Naive thymus-derived CD8-positive, alpha-beta T cell (primary cell): ENCODE data around the gene NOS1AP. TPM values are rescaled to one million over a fixed set of nuclear protein-coding genes. Genes with fewer than 3 reads are reported as not detected.

Experiments
- ATAC-seq, 2 donors: fragments of 150-1000 bp; cut with Tn5 transposase in 1 of 2; sonication (Bioruptor Pico), chemical (Tn5 transposase) in 1 of 2; 1 replicate in 1 of 2; 2 replicates in 1 of 2; pipeline ENCODE4 v1.10.0; 2021; ENCODE audit warnings: mild to moderate bottlenecking in 2 of 2, moderate library complexity in 2 of 2
- POLR2A ChIA-PET: fragments of 350-600 bp; sonication (Branson Sonifier 250); formaldehyde crosslinking; loops from one replicate; lab custom pipeline; 2021; ENCODE audit warnings: antibody characterized with exemption; lab: Charles Lee
- DNase-seq, 10 donors: peaks; one replicate each; pipeline versions ENCODE4 v3.0.0 to v3.0.0-alpha.2; 2020 to 2022
- H3K27ac Mint-ChIP-seq, 10 donors: one replicate each; pipeline ENCODE4 v1.8.0; 2020 to 2022; ENCODE audit warnings: mild to moderate bottlenecking in 10 of 10, mixed read lengths in 10 of 10, moderate library complexity in 4 of 10, inconsistent platforms in 1 of 10
- H3K27me3 Mint-ChIP-seq, 5 donors: one replicate each; pipeline ENCODE4 v1.8.0; 2021 to 2022; ENCODE audit warnings: mixed read lengths in 5 of 5
- H3K36me3 Mint-ChIP-seq, 3 donors: one replicate each; pipeline ENCODE4 v1.8.0; 2020 to 2022; ENCODE audit warnings: mixed read lengths in 3 of 3, mild to moderate bottlenecking in 2 of 3, inconsistent platforms in 1 of 3
- H3K4me1 Mint-ChIP-seq, 4 donors: one replicate each; pipeline ENCODE4 v1.8.0; 2021 to 2022; ENCODE audit warnings: mixed read lengths in 4 of 4
- H3K4me3 Mint-ChIP-seq, 10 donors: one replicate each; pipeline ENCODE4 v1.8.0; 2020 to 2022; ENCODE audit warnings: mild to moderate bottlenecking in 10 of 10, mixed read lengths in 10 of 10, moderate library complexity in 6 of 10, inconsistent platforms in 1 of 10
- H3K9me3 Mint-ChIP-seq, 9 donors: one replicate each; pipeline ENCODE4 v1.8.0; 2020 to 2022; ENCODE audit warnings: mixed read lengths in 9 of 9, mild to moderate bottlenecking in 3 of 9, inconsistent platforms in 1 of 9, moderate library complexity in 1 of 9
- polyA plus RNA-seq, 3 donors: library from polyadenylated mRNA; unstranded; fragments of 300-500 nt; fragmentation: Illumina TruSeq; gene quantifications; one replicate each; pipeline ENCODE4 v1.2.3, GENCODE V29; 2021
- total RNA-seq, 8 experiments: library from RNA in 2 of 8; stranded (reverse) in 2 of 8; gene quantifications; one replicate each; pipeline ENCODE4 v1.2.3 and lab custom pipeline; 2021 to 2026

Gene NOS1AP
- total and polyA plus RNA-seq, 5 experiments from 2014 or later: not detected

GRCh38 chr1:162093095-162093494 lies 23.6 kb downstream of the NOS1AP start:
- Mint-ChIP-seq H3K4me1 (no peaks in the 10 kb centered on the region), H3K4me3 (no peak overlapping the region), H3K27ac (no peak overlapping the region), H3K9me3 (peaks cover 0 to 9% (median 0%) of the 10 kb centered on the region in 9 donors), H3K36me3 (peaks cover 0 to 4% (median 0%) of the 10 kb centered on the region in 3 donors), H3K27me3 (peaks cover 4 to 17% (median 15%) of the 10 kb centered on the region in 5 donors)
- DNase-seq (no peak), ATAC-seq (no peak)
- POLR2A ChIA-PET: no interaction called here

GRCh38 chr1:162094271-162094670 lies 24.8 kb downstream of the NOS1AP start:
- no peak for ATAC-seq
- peaks cover 4 to 16% (median 14%) of the 10 kb centered on the region in 5 donors for H3K27me3 Mint-ChIP-seq
- H3K4me3 Mint-ChIP-seq: no peak overlapping the region
- H3K9me3 Mint-ChIP-seq: peaks cover 0 to 7% (median 0%) of the 10 kb centered on the region in 9 donors
- DNase-seq: no peak
- POLR2A ChIA-PET: no interaction called here
- H3K4me1 Mint-ChIP-seq: no peaks in the 10 kb centered on the region
- no peak overlapping the region for H3K27ac Mint-ChIP-seq
- peaks cover 0 to 4% (median 0%) of the 10 kb centered on the region in 3 donors for H3K36me3 Mint-ChIP-seq

GRCh38 chr1:162094723-162095122 lies 25.2 kb downstream of the NOS1AP start:
- H3K4me3 Mint-ChIP-seq: no peak overlapping the region
- POLR2A ChIA-PET: no interaction called here
- H3K4me1 Mint-ChIP-seq: no peaks in the 10 kb centered on the region
- no peaks in the 10 kb centered on the region for H3K36me3 Mint-ChIP-seq
- peaks cover 0 to 2% (median 0%) of the 10 kb centered on the region in 9 donors for H3K9me3 Mint-ChIP-seq
- peaks cover 1 to 16% (median 9%) of the 10 kb centered on the region in 5 donors for H3K27me3 Mint-ChIP-seq
- no peak for ATAC-seq
- no peak overlapping the region for H3K27ac Mint-ChIP-seq
- no peak for DNase-seq

- H3K27me3 Mint-ChIP-seq: peaks cover 33 to 80% (median 48%) of the 10 kb centered on the region in 5 donors
- no peaks in the 10 kb centered on the region for H3K4me1 Mint-ChIP-seq
- peaks cover 0 to 49% (median 0%) of the 10 kb centered on the region in 3 donors for H3K36me3 Mint-ChIP-seq
- no peak overlapping the region for H3K4me3 Mint-ChIP-seq
- no peak overlapping the region for H3K27ac Mint-ChIP-seq
- DNase-seq (no peak), ATAC-seq (no peak)
- POLR2A ChIA-PET: no interaction called here
- peaks cover 14 to 45% (median 20%) of the 10 kb centered on the region in 9 donors for H3K9me3 Mint-ChIP-seq
Measured at GRCh38 chr1:162107911-162108310, 38.4 kb downstream of the NOS1AP start.

GRCh38 chr1:162108426-162108825 lies 38.9 kb downstream of the NOS1AP start:
- Mint-ChIP-seq H3K4me1 (peaks cover 0 to 4% (median 2%) of the 10 kb centered on the region in 4 donors), H3K36me3 (peaks cover 0 to 44% (median 0%) of the 10 kb centered on the region in 3 donors), H3K9me3 (peaks cover 14 to 40% (median 19%) of the 10 kb centered on the region in 9 donors), H3K27me3 (peaks cover 29 to 75% (median 44%) of the 10 kb centered on the region in 5 donors), H3K27ac (no peak overlapping the region), H3K4me3 (no peak overlapping the region)
- no peak for DNase-seq
- POLR2A ChIA-PET: no interaction called here
- ATAC-seq: no peak

- Mint-ChIP-seq H3K27ac (no peak overlapping the region), H3K36me3 (peaks cover 0 to 27% (median 0%) of the 10 kb centered on the region in 3 donors), H3K27me3 (peaks cover 15 to 69% (median 37%) of the 10 kb centered on the region in 5 donors), H3K9me3 (peaks cover 7 to 23% (median 12%) of the 10 kb centered on the region in 9 donors), H3K4me3 (no peak overlapping the region), H3K4me1 (peaks cover 1 to 12% (median 3%) of the 10 kb centered on the region in 4 donors)
- POLR2A ChIA-PET: no interaction called here
- ATAC-seq (no peak), DNase-seq (no peak)
Measured at GRCh38 chr1:162110910-162111309, 41.4 kb downstream of the NOS1AP start.

- H3K27me3 Mint-ChIP-seq: peaks cover 12 to 69% (median 36%) of the 10 kb centered on the region in 5 donors
- no peak overlapping the region for H3K27ac Mint-ChIP-seq
- POLR2A ChIA-PET: no interaction called here
- H3K9me3 Mint-ChIP-seq: peaks cover 4 to 20% (median 12%) of the 10 kb centered on the region in 9 donors
- H3K4me1 Mint-ChIP-seq: peaks cover 1 to 12% (median 3%) of the 10 kb centered on the region in 4 donors
- no peak for DNase-seq
- H3K4me3 Mint-ChIP-seq: no peak overlapping the region
- no peak for ATAC-seq
- peaks cover 0 to 21% (median 0%) of the 10 kb centered on the region in 3 donors for H3K36me3 Mint-ChIP-seq
Measured at GRCh38 chr1:162111572-162111971, 42.1 kb downstream of the NOS1AP start.

GRCh38 chr1:162113419-162113818 lies 43.9 kb downstream of the NOS1AP start:
- H3K27ac Mint-ChIP-seq: no peak overlapping the region
- DNase-seq (no peak), ATAC-seq (no peak)
- H3K4me1 Mint-ChIP-seq: peaks cover 1 to 12% (median 3%) of the 10 kb centered on the region in 4 donors
- peaks cover 0 to 11% (median 0%) of the 10 kb centered on the region in 3 donors for H3K36me3 Mint-ChIP-seq
- H3K27me3 Mint-ChIP-seq: peaks cover 9 to 60% (median 42%) of the 10 kb centered on the region in 5 donors
- H3K9me3 Mint-ChIP-seq: peaks cover 4 to 14% (median 10%) of the 10 kb centered on the region in 9 donors
- no peak overlapping the region for H3K4me3 Mint-ChIP-seq
- POLR2A ChIA-PET: no interaction called here

- H3K27me3 Mint-ChIP-seq: peaks cover 5 to 44% (median 29%) of the 10 kb centered on the region in 5 donors
- DNase-seq: no peak
- no peak overlapping the region for H3K27ac Mint-ChIP-seq
- H3K4me1 Mint-ChIP-seq: peaks cover 3 to 12% (median 3%) of the 10 kb centered on the region in 4 donors
- H3K36me3 Mint-ChIP-seq: no peaks in the 10 kb centered on the region
- H3K4me3 Mint-ChIP-seq: no peak overlapping the region
- no peak for ATAC-seq
- POLR2A ChIA-PET: no interaction called here
- no peaks in the 10 kb centered on the region for H3K9me3 Mint-ChIP-seq
Measured at GRCh38 chr1:162117039-162117774, 47.7 kb downstream of the NOS1AP start.

GRCh38 chr1:162118063-162118462 lies 48.6 kb downstream of the NOS1AP start:
- Mint-ChIP-seq H3K27ac (peak overlapping the region in 1 of 10 donors; percentile 36), H3K27me3 (peaks cover 5 to 39% (median 24%) of the 10 kb centered on the region in 5 donors), H3K4me1 (peaks cover 3 to 11% (median 3%) of the 10 kb centered on the region in 4 donors), H3K9me3 (no peaks in the 10 kb centered on the region), H3K4me3 (no peak overlapping the region), H3K36me3 (no peaks in the 10 kb centered on the region)
- ATAC-seq (no peak), DNase-seq (no peak)
- POLR2A ChIA-PET: no interaction called here

GRCh38 chr1:162128693-162129356 lies 59.3 kb downstream of the NOS1AP start:
- POLR2A ChIA-PET: no interaction called here
- DNase-seq: no peak
- H3K27ac Mint-ChIP-seq: no peak overlapping the region
- ATAC-seq: no peak
- H3K4me1 Mint-ChIP-seq: no peaks in the 10 kb centered on the region
- no peaks in the 10 kb centered on the region for H3K36me3 Mint-ChIP-seq
- H3K27me3 Mint-ChIP-seq: peaks cover 19 to 40% (median 22%) of the 10 kb centered on the region in 5 donors
- H3K4me3 Mint-ChIP-seq: no peak overlapping the region
- H3K9me3 Mint-ChIP-seq: peaks cover 0 to 5% (median 0%) of the 10 kb centered on the region in 9 donors

GRCh38 chr1:162130308-162130707 lies 60.8 kb downstream of the NOS1AP start:
- no peaks in the 10 kb centered on the region for H3K36me3 Mint-ChIP-seq
- peaks cover 20 to 45% (median 31%) of the 10 kb centered on the region in 5 donors for H3K27me3 Mint-ChIP-seq
- H3K4me1 Mint-ChIP-seq: no peaks in the 10 kb centered on the region
- DNase-seq (no peak), ATAC-seq (no peak)
- no peak overlapping the region for H3K27ac Mint-ChIP-seq
- POLR2A ChIA-PET: no interaction called here
- peaks cover 0 to 4% (median 0%) of the 10 kb centered on the region in 9 donors for H3K9me3 Mint-ChIP-seq
- no peak overlapping the region for H3K4me3 Mint-ChIP-seq
